WTC11 (cell line): ENCODE results near the gene GABRG2. TPM values are rescaled to one million over a fixed set of nuclear protein-coding genes. Genes with fewer than 3 reads are reported as not detected.

Experiments used
- ATAC-seq: fragments of 200-7000 bp; cut with Tn5 transposase; 2 replicates; pipeline ENCODE4 v1.10.0; 2021; ENCODE audit warnings: mild to moderate bottlenecking, moderate library complexity
- CTCF ChIA-PET: fragments of 300-600 bp; sonication (Branson Sonifier 250); formaldehyde crosslinking; loops from one replicate; lab custom pipeline; 2021; ENCODE audit warnings: antibody characterized with exemption; lab: Charles Lee
- POLR2A ChIA-PET: fragments of 350-600 bp; sonication (Branson Sonifier 250); formaldehyde crosslinking; loops from one replicate; lab custom pipeline; 2021; ENCODE audit warnings: antibody characterized with exemption; lab: Charles Lee
- DNase-seq: peaks from one replicate; pipeline ENCODE4 v3.0.0; 2021; ENCODE audit warnings: low spot score
- H3K27ac Mint-ChIP-seq: 2 replicates; pipeline ENCODE4 v1.8.0; 2021; ENCODE audit warnings: mixed read lengths
- H3K27me3 Mint-ChIP-seq: 2 replicates; pipeline ENCODE4 v1.8.0; 2021; ENCODE audit warnings: low read depth, mild to moderate bottlenecking, moderate library complexity, mixed read lengths
- H3K36me3 Mint-ChIP-seq: 2 replicates; pipeline ENCODE4 v1.8.0; 2021; ENCODE audit warnings: mixed read lengths
- H3K4me1 Mint-ChIP-seq: 2 replicates; pipeline ENCODE4 v1.8.0; 2022; ENCODE audit warnings: mixed read lengths
- H3K4me3 Mint-ChIP-seq: 2 replicates; pipeline ENCODE4 v1.8.0; 2021; ENCODE audit warnings: mild to moderate bottlenecking, moderate library complexity, mixed read lengths
- H3K9me3 Mint-ChIP-seq: 2 replicates; pipeline ENCODE4 v1.8.0; 2021; ENCODE audit warnings: mixed read lengths
- ETV6 ChIP-seq: sonication (generic); formaldehyde crosslinking; IDR thresholded peaks from 2 replicates; pipeline ENCODE4 v1.8.1; 2022; ENCODE audit warnings: mild to moderate bottlenecking, missing genetic modification reagents
- FOXP1 ChIP-seq: sonication (generic); formaldehyde crosslinking; IDR thresholded peaks from 2 replicates; pipeline ENCODE4 v1.8.0; 2022; ENCODE audit warnings: missing genetic modification reagents, mild to moderate bottlenecking, moderate library complexity, borderline replicate concordance
- GTF2I ChIP-seq: fragments of 250-450 bp; sonication (Bioruptor Pico); conservative IDR thresholded peaks from 2 replicates; pipeline ENCODE4 v1.4.0; 2021; ENCODE audit warnings: mild to moderate bottlenecking
- MYBL2 ChIP-seq: sonication (generic); formaldehyde crosslinking; IDR thresholded peaks from 2 replicates; pipeline ENCODE4 v1.8.1; 2023; ENCODE audit warnings: mild to moderate bottlenecking, moderate library complexity, missing genetic modification reagents
- NFATC4 ChIP-seq: fragments of 250-450 bp; sonication (Bioruptor Pico); IDR thresholded peaks from 2 replicates; pipeline ENCODE4 v1.9.0; 2021; ENCODE audit warnings: mild to moderate bottlenecking
- NFYB ChIP-seq: sonication (generic); formaldehyde crosslinking; conservative IDR thresholded peaks from 2 replicates; pipeline ENCODE4 v1.8.0; 2022; ENCODE audit warnings: low read depth, missing genetic modification reagents
- PRRX2 ChIP-seq: fragments of 250-450 bp; sonication (Bioruptor Pico); IDR thresholded peaks from 2 replicates; pipeline ENCODE4 v1.8.0; 2021; ENCODE audit warnings: mild to moderate bottlenecking
- SMAD3 ChIP-seq: sonication (generic); formaldehyde crosslinking; IDR thresholded peaks from 2 replicates; pipeline ENCODE4 v1.8.0; 2022; ENCODE audit warnings: missing genetic modification reagents, mild to moderate bottlenecking, borderline replicate concordance
- SOX15 ChIP-seq: fragments of 250-450 bp; sonication (Bioruptor Pico); IDR thresholded peaks from 2 replicates; pipeline ENCODE4 v1.9.0; 2021; ENCODE audit warnings: mild to moderate bottlenecking
- TCF7 ChIP-seq: sonication (generic); formaldehyde crosslinking; IDR thresholded peaks from 2 replicates; pipeline ENCODE4 v1.8.0; 2022; ENCODE audit warnings: mild to moderate bottlenecking, low read depth, missing genetic modification reagents, moderate library complexity
- ZBTB21 ChIP-seq: sonication (generic); formaldehyde crosslinking; IDR thresholded peaks from 2 replicates; pipeline ENCODE4 v1.8.1; 2023; ENCODE audit warnings: mild to moderate bottlenecking, missing genetic modification reagents, borderline replicate concordance
- ZNF121 ChIP-seq: sonication (generic); formaldehyde crosslinking; IDR thresholded peaks from 2 replicates; pipeline ENCODE4 v1.8.0; 2023; ENCODE audit warnings: missing genetic modification reagents
- ZNF232 ChIP-seq: sonication (generic); formaldehyde crosslinking; IDR thresholded peaks from 2 replicates; pipeline ENCODE4 v1.8.0; 2022; ENCODE audit warnings: mild to moderate bottlenecking, missing genetic modification reagents
- ZNF423 ChIP-seq: fragments of 250-450 bp; sonication (Bioruptor Pico); IDR thresholded peaks from 2 replicates; pipeline ENCODE4 v2.1.2; 2022; ENCODE audit warnings: mild to moderate bottlenecking, moderate library complexity
- total RNA-seq: library from RNA; stranded (reverse); gene quantifications from 3 replicates; pipeline ENCODE4 v1.2.3, GENCODE V29; 2021
- TF ChIP-seq, protein P1 (sequence below): sonication (generic); formaldehyde crosslinking; IDR thresholded peaks from 2 replicates; pipeline ENCODE4 v1.8.0; 2022; ENCODE audit warnings: missing genetic modification reagents
- TF ChIP-seq, protein P2 (sequence below): fragments of 250-450 bp; sonication (Bioruptor Pico); IDR thresholded peaks from 2 replicates; pipeline ENCODE4 v2.1.2; 2022; ENCODE audit warnings: mild to moderate bottlenecking, moderate library complexity
- TF ChIP-seq, protein P3 (sequence below): sonication (generic); formaldehyde crosslinking; IDR thresholded peaks from 2 replicates; pipeline ENCODE4 v1.8.0; 2023; ENCODE audit warnings: missing genetic modification reagents, mild to moderate bottlenecking, borderline replicate concordance
- TF ChIP-seq, protein P4 (sequence below): sonication (generic); formaldehyde crosslinking; IDR thresholded peaks from 2 replicates; pipeline ENCODE4 v1.8.0; 2023; ENCODE audit warnings: missing genetic modification reagents
- TF ChIP-seq, protein P5 (sequence below): sonication (generic); formaldehyde crosslinking; IDR thresholded peaks from 2 replicates; pipeline ENCODE4 v1.8.0; 2022; ENCODE audit warnings: mild to moderate bottlenecking, missing genetic modification reagents
- TF ChIP-seq, protein P6 (sequence below): sonication (generic); formaldehyde crosslinking; conservative IDR thresholded peaks from 2 replicates; pipeline ENCODE4 v1.8.1; 2022; ENCODE audit warnings: mild to moderate bottlenecking, missing genetic modification reagents

Gene GABRG2
- total RNA-seq, 1 experiment from 2014 or later: 4.0 TPM

DNA sequence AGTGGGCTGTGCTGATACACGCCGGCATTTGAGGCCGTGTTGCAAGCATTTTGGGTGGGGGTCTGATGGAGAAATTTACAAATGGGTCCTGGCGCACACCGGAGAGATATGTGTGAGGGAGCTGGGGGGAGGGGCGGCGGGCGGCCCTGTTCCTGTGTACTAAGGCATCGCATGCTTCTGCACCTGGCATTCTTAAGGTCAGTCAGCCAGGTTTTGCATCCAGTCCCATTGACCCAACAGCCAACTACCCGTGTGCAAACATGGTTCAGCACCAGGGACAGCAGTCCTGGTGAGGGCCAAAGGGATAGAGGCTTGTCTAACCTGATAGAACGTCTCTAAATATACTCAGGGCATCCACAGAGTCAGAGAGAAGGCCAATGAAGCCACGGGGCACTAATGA lies 839 bp downstream of the GABRG2 start (continued):
- TF ChIP-seq, protein P1, sequence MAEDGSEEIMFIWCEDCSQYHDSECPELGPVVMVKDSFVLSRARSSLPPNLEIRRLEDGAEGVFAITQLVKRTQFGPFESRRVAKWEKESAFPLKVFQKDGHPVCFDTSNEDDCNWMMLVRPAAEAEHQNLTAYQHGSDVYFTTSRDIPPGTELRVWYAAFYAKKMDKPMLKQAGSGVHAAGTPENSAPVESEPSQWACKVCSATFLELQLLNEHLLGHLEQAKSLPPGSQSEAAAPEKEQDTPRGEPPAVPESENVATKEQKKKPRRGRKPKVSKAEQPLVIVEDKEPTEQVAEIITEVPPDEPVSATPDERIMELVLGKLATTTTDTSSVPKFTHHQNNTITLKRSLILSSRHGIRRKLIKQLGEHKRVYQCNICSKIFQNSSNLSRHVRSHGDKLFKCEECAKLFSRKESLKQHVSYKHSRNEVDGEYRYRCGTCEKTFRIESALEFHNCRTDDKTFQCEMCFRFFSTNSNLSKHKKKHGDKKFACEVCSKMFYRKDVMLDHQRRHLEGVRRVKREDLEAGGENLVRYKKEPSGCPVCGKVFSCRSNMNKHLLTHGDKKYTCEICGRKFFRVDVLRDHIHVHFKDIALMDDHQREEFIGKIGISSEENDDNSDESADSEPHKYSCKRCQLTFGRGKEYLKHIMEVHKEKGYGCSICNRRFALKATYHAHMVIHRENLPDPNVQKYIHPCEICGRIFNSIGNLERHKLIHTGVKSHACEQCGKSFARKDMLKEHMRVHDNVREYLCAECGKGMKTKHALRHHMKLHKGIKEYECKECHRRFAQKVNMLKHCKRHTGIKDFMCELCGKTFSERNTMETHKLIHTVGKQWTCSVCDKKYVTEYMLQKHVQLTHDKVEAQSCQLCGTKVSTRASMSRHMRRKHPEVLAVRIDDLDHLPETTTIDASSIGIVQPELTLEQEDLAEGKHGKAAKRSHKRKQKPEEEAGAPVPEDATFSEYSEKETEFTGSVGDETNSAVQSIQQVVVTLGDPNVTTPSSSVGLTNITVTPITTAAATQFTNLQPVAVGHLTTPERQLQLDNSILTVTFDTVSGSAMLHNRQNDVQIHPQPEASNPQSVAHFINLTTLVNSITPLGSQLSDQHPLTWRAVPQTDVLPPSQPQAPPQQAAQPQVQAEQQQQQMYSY (CRISPR knock-in tag): peak; percentile 94
- 0 out of 2 replicates have a peak, but pooled peaks have one; percentile 47 for TF ChIP-seq MYBL2 (CRISPR knock-in tag)
- TF ChIP-seq TCF7 (CRISPR knock-in tag): 0 out of 2 replicates have a peak, but pooled peaks have one; percentile 54
- peak; percentile 83 for TF ChIP-seq FOXP1 (CRISPR knock-in tag)
- TF ChIP-seq, protein P2, sequence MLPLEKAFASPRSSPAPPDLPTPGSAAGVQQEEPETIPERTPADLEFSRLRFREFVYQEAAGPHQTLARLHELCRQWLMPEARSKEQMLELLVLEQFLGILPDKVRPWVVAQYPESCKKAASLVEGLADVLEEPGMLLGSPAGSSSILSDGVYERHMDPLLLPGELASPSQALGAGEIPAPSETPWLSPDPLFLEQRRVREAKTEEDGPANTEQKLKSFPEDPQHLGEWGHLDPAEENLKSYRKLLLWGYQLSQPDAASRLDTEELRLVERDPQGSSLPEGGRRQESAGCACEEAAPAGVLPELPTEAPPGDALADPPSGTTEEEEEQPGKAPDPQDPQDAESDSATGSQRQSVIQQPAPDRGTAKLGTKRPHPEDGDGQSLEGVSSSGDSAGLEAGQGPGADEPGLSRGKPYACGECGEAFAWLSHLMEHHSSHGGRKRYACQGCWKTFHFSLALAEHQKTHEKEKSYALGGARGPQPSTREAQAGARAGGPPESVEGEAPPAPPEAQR: no peak

DNA sequence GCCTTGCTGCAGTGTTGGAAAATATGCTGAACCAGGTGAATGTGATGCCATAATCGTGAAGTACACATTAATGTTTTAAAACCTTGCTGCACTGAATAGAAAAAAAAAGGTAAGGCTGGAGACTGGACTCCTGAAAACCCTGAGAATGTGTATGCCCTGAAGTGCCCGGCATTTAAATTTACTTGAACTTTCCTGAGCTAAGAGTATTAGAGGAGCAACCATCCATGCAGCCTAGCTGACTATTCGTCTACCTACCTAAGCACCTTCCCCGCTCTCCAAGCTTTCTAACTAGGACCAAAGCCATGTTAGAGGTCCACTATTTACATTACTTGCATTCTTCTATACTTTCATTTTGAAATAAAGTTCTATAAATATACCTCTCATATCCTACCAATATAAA lies 1.4 kb downstream of the GABRG2 start:
- no peaks in the 10 kb centered on the region; the same call in 1 of the 2 replicates for H3K27me3 Mint-ChIP-seq
- ChIA-PET CTCF (no interaction called here), POLR2A (no interaction called here)
- TF ChIP-seq MYBL2 (CRISPR knock-in tag) (no peak), SMAD3 (CRISPR knock-in tag) (no peak), ZNF121 (CRISPR knock-in tag) (no peak), PRRX2 (CRISPR knock-in tag) (no peak), GTF2I (CRISPR knock-in tag) (no peak), SOX15 (CRISPR knock-in tag) (no peak), ZNF232 (CRISPR knock-in tag) (no peak), ZNF423 (CRISPR knock-in tag) (no peak), ZBTB21 (CRISPR knock-in tag) (no peak), NFATC4 (CRISPR knock-in tag) (no peak), ETV6 (CRISPR knock-in tag) (no peak), NFYB (CRISPR knock-in tag) (no peak)
- TF ChIP-seq, protein P3, sequence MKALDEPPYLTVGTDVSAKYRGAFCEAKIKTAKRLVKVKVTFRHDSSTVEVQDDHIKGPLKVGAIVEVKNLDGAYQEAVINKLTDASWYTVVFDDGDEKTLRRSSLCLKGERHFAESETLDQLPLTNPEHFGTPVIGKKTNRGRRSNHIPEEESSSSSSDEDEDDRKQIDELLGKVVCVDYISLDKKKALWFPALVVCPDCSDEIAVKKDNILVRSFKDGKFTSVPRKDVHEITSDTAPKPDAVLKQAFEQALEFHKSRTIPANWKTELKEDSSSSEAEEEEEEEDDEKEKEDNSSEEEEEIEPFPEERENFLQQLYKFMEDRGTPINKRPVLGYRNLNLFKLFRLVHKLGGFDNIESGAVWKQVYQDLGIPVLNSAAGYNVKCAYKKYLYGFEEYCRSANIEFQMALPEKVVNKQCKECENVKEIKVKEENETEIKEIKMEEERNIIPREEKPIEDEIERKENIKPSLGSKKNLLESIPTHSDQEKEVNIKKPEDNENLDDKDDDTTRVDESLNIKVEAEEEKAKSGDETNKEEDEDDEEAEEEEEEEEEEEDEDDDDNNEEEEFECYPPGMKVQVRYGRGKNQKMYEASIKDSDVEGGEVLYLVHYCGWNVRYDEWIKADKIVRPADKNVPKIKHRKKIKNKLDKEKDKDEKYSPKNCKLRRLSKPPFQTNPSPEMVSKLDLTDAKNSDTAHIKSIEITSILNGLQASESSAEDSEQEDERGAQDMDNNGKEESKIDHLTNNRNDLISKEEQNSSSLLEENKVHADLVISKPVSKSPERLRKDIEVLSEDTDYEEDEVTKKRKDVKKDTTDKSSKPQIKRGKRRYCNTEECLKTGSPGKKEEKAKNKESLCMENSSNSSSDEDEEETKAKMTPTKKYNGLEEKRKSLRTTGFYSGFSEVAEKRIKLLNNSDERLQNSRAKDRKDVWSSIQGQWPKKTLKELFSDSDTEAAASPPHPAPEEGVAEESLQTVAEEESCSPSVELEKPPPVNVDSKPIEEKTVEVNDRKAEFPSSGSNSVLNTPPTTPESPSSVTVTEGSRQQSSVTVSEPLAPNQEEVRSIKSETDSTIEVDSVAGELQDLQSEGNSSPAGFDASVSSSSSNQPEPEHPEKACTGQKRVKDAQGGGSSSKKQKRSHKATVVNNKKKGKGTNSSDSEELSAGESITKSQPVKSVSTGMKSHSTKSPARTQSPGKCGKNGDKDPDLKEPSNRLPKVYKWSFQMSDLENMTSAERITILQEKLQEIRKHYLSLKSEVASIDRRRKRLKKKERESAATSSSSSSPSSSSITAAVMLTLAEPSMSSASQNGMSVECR: no peak
- TF ChIP-seq, protein P4, sequence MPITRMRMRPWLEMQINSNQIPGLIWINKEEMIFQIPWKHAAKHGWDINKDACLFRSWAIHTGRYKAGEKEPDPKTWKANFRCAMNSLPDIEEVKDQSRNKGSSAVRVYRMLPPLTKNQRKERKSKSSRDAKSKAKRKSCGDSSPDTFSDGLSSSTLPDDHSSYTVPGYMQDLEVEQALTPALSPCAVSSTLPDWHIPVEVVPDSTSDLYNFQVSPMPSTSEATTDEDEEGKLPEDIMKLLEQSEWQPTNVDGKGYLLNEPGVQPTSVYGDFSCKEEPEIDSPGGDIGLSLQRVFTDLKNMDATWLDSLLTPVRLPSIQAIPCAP (CRISPR knock-in tag): no peak
- TF ChIP-seq, protein P5, sequence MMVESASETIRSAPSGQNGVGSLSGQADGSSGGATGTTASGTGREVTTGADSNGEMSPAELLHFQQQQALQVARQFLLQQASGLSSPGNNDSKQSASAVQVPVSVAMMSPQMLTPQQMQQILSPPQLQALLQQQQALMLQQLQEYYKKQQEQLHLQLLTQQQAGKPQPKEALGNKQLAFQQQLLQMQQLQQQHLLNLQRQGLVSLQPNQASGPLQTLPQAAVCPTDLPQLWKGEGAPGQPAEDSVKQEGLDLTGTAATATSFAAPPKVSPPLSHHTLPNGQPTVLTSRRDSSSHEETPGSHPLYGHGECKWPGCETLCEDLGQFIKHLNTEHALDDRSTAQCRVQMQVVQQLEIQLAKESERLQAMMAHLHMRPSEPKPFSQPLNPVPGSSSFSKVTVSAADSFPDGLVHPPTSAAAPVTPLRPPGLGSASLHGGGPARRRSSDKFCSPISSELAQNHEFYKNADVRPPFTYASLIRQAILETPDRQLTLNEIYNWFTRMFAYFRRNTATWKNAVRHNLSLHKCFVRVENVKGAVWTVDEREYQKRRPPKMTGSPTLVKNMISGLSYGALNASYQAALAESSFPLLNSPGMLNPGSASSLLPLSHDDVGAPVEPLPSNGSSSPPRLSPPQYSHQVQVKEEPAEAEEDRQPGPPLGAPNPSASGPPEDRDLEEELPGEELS (CRISPR knock-in tag): no peak
- TF ChIP-seq, protein P6, sequence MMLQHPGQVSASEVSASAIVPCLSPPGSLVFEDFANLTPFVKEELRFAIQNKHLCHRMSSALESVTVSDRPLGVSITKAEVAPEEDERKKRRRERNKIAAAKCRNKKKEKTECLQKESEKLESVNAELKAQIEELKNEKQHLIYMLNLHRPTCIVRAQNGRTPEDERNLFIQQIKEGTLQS (CRISPR knock-in tag): no peak
- TF ChIP-seq, protein P1 (CRISPR knock-in tag): no peak

More for the DNA sequence above, 1.4 kb downstream of the GABRG2 start:
- ATAC-seq: no peak
- no peak overlapping the region for H3K27ac Mint-ChIP-seq
- peak overlapping the region; percentile 87; the same call in 1 of the 2 replicates for H3K4me3 Mint-ChIP-seq
- no peaks in the 10 kb centered on the region for H3K36me3 Mint-ChIP-seq
- H3K4me1 Mint-ChIP-seq: peaks cover 24% of the 10 kb centered on the region
- DNase-seq: no peak
- no peaks in the 10 kb centered on the region for H3K9me3 Mint-ChIP-seq
